Measurements from ENCODE around the gene JMJD4.

JMJD4 gene

DNA sequence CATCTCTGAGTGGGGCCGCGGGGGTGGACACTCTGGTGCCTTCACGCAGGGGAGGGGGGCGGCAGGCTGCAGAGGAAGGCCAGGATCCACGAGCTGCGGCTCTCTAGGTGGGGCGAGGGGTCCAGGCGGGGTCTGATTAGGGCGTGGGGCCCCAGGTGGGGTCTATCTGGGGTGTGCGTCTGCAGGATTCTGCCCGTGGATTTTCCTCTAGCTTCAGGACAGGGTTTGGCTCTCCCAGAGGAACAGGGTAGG lies 6.3 kb downstream of the JMJD4 start:
- no peak for TF ChIP-seq CTCF (IDR thresholded peaks at IDR 0.05; ENCODE audit: insufficient read depth, low read depth, low read length, missing control alignments)
- H3K4me3 ChIP-seq (ENCODE audit: low read length) = peak overlapping the region; percentile 53
- no peak for DNase-seq (ENCODE audit: low read depth)

DNA sequence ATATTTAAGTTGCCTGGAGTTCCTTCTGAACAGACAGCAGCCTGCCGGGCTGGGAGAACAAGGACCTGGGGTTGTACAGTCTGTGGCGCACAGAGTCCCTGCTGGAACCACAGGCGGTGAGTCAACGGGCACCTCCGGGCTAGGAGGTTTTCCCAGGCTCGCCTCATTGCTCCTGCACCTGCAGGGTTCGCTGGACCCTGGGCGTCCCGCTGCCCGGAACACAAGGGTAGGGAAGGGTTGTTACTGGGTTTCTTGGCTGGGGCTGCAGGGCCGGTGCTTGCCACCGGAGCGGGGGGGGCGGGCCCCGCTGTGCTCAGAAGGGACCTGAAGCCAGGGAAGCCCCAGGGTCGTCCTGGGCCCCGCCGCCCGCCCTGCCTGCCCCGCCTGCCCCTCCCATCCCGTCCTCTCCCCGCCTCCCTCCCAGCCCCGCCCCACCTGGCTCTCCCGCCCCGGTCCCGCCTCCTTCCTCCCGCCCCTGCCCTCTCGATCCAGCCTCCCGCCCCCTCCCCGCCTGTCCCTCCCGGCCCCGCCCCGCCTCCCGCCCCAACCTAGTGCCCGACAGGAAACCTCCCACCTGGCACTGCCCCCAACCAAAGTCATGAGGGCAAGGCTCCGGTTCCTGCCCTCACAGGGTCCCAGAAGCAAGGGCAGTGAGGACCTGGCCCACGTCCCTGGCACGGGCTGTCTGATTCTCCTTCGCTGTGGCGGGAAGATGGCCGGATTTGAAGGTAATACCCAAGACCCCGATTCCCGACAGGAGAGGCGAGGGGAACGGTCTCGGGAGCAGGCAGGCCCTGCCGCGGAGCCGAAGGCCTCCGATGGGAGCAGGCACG lies 6.8 kb downstream of the JMJD4 start:
- peak overlapping the region; percentile 53 for H3K4me3 ChIP-seq (ENCODE audit: low read length)
- DNase-seq (ENCODE audit: low read depth) = peak; percentile 83
- no peak for TF ChIP-seq CTCF (IDR thresholded peaks at IDR 0.05; ENCODE audit: insufficient read depth, low read depth, low read length, missing control alignments)

DNA sequence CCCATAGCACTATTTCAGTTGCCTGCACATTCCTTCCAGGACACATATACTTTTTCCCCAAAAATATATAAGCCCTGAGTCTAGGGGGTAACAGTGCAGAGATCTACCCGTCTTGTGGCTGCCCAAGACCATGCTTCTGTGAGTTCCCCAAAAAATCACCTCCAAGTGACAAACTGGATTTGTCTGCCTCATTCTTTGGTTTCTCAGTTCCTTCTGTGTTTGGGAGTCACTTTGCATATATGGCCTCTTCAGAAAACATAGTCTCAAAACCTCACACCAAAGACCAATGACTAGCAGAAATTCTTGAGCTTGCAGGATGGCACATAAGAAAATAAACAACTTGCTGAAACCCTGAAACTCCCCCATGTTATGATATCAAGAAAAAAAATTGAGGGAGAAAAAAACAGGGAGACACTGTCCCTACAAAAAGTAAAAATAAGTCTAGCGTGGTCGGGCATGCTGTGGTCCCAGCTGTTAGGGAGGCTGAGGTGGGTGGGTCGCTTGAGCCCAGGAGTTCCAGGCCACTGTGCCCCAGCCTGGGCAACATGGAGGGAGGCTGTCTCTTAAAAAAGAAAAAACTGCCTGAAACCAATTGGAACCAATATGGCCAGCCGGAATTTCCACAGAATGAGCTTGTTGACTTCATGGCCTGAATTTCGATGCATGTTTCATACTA lies 8.0 kb downstream of the JMJD4 start:
- TF ChIP-seq CTCF (IDR thresholded peaks at IDR 0.05; ENCODE audit: insufficient read depth, low read depth, low read length, missing control alignments) = no peak
- DNase-seq (ENCODE audit: low read depth) = no peak
- no peak overlapping the region for H3K4me3 ChIP-seq (ENCODE audit: low read length)

GRCh38 chr1:227726318-227726717 lies 8.8 kb downstream of the JMJD4 start:
- H3K4me3 ChIP-seq (ENCODE audit: low read length) = no peak overlapping the region
- no peak for DNase-seq (ENCODE audit: low read depth)
- no peak for TF ChIP-seq CTCF (IDR thresholded peaks at IDR 0.05; ENCODE audit: insufficient read depth, low read depth, low read length, missing control alignments)

DNA sequence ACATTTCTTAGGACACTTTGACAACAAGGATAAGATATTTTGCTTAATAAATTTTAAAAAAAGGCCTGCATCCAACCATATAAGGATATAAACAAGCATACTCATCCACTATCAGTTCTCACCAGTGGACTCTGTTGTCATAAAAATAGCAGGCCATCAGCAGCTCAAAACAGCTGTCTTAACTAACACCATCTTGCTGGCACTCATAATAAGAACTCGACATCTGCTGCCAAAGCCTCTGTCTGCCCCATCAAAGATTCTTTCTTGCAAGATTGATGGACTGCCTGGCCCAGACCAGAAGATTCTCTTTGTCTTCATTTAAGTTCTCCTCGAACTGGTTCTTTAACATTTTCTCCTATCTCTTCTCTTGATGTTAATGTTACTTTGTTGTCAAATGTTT lies 10.1 kb downstream of the JMJD4 start:
- no peak overlapping the region for H3K4me3 ChIP-seq (ENCODE audit: low read length)
- DNase-seq (ENCODE audit: low read depth) = no peak

DNA sequence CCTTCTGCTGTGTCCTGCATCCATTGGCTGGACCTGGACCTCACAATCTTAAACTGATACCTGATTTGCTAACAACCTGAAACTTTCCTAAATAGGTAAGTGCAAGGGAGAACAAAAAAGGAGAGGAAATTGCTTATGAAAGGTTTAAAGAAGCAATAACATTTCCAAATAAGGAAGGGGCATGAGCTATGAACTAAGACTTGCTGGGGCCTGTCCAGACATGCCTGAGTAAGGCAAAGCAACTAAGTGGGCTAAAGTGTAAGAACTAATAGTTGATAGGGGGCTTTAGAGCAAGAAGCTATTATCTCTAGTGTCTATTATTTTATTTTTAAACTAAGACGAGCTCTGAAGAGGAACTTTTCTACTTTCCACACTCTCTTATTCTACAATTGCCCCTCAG lies 11.6 kb downstream of the JMJD4 start:
- no peak for TF ChIP-seq CTCF (IDR thresholded peaks at IDR 0.05; ENCODE audit: insufficient read depth, low read depth, low read length, missing control alignments)
- DNase-seq (ENCODE audit: low read depth) = peak; percentile 51
- no peak overlapping the region for H3K4me3 ChIP-seq (ENCODE audit: low read length)

More for the DNA sequence above, 10.1 kb downstream of the JMJD4 start:
- no peak for TF ChIP-seq CTCF (IDR thresholded peaks at IDR 0.05; ENCODE audit: insufficient read depth, low read depth, low read length, missing control alignments)

DNA sequence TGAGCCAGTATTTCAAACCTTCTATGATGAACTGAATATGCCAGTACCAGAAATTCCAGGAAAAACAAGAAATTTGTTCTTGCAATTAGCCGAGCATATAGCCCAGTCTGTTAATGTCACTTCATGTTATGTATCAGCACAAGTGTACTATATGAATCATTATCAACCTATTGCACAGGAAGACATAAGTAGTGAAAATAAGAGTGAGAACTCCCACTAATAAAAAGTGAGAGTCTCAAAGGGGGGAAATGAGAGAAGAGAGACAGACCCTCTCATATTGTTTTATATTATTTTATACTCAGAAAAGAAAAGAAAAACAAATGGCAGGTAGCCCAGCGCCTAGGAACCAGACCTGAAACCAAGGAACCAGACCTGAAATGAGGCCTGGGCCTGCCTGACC lies 16.2 kb downstream of the JMJD4 start:
- H3K4me3 ChIP-seq (ENCODE audit: low read length) = no peak overlapping the region
- no peak for TF ChIP-seq CTCF (IDR thresholded peaks at IDR 0.05; ENCODE audit: insufficient read depth, low read depth, low read length, missing control alignments)
- no peak for DNase-seq (ENCODE audit: low read depth)
